ENCODE results near the gene GPSM1. TPM values are rescaled to one million over a fixed set of nuclear protein-coding genes. Genes with fewer than 3 reads are reported as not detected.

GPSM1 gene
- total RNA-seq, 1 donor from 2014 or later, result 59.4 TPM

DNA sequence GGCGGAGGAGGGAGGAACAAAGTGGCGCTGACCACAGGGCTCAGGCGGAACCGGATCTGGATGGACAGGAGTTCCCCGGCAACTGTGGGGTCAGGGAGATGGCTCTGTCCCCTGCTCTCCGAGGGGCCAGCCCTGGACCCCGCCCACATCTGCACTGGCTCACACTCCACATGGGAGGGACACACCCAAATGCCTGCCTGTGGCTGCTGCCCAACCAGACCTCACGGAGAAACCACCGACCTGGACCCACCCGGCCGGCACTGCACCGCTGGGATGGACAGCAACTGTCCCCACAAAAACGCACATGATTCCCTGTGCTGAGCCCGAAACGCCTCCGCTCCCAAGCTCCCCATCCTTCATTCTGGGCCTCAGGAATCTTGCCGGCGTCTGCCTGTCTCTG, 28.2 kb upstream of the GPSM1 start:
- TF ChIP-seq, protein P1, sequence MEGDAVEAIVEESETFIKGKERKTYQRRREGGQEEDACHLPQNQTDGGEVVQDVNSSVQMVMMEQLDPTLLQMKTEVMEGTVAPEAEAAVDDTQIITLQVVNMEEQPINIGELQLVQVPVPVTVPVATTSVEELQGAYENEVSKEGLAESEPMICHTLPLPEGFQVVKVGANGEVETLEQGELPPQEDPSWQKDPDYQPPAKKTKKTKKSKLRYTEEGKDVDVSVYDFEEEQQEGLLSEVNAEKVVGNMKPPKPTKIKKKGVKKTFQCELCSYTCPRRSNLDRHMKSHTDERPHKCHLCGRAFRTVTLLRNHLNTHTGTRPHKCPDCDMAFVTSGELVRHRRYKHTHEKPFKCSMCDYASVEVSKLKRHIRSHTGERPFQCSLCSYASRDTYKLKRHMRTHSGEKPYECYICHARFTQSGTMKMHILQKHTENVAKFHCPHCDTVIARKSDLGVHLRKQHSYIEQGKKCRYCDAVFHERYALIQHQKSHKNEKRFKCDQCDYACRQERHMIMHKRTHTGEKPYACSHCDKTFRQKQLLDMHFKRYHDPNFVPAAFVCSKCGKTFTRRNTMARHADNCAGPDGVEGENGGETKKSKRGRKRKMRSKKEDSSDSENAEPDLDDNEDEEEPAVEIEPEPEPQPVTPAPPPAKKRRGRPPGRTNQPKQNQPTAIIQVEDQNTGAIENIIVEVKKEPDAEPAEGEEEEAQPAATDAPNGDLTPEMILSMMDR (IDR thresholded peaks at IDR 0.05; ENCODE audit: insufficient read depth, low read depth, low read length), result no peak
- no peak for TF ChIP-seq EZH2 (IDR thresholded peaks at IDR 0.05; ENCODE audit: insufficient read depth, low read length)
- no peaks in the 10 kb centered on the region for H3K9me3 ChIP-seq (ENCODE audit: insufficient read depth, low read depth, low read length)
- no peak overlapping the region for H3K9ac ChIP-seq (ENCODE audit: low read length)
- Mint-ChIP-seq H3K9me3 (ENCODE audit: unreplicated experiment) (no peaks in the 10 kb centered on the region), H3K36me3 (ENCODE audit: low read depth, unreplicated experiment) (no peaks in the 10 kb centered on the region), H3K4me3 (ENCODE audit: unreplicated experiment) (no peak overlapping the region), H3K4me1 (ENCODE audit: low read depth, unreplicated experiment) (no peaks in the 10 kb centered on the region), H3K27me3 (ENCODE audit: low read depth, unreplicated experiment) (peaks cover 27% of the 10 kb centered on the region), H3K27ac (ENCODE audit: unreplicated experiment) (no peak overlapping the region)
- H4K20me1 ChIP-seq (ENCODE audit: insufficient read depth, low read length), result no peaks in the 10 kb centered on the region
- no peaks in the 10 kb centered on the region for H3K79me2 ChIP-seq (ENCODE audit: insufficient read depth, low read length)
- DNase-seq (ENCODE audit: low read depth) (no peak), FAIRE-seq (no peak)
- no peak overlapping the region for H2AFZ ChIP-seq (ENCODE audit: low read depth, low read length)
- H3K27ac ChIP-seq (ENCODE audit: low read depth, low read length), result no peak overlapping the region
- H3K27me3 ChIP-seq (ENCODE audit: insufficient read depth, low read length), result peaks cover 13% of the 10 kb centered on the region
- no peaks in the 10 kb centered on the region for H3K36me3 ChIP-seq (ENCODE audit: insufficient read depth, low read length)
- H3K4me2 ChIP-seq (ENCODE audit: low read length), result no peak overlapping the region
- H3K4me1 ChIP-seq (ENCODE audit: insufficient read depth, low read length), result no peaks in the 10 kb centered on the region
- H3K4me3 ChIP-seq (ENCODE audit: insufficient read depth, low read depth, low read length), result no peak overlapping the region

DNA sequence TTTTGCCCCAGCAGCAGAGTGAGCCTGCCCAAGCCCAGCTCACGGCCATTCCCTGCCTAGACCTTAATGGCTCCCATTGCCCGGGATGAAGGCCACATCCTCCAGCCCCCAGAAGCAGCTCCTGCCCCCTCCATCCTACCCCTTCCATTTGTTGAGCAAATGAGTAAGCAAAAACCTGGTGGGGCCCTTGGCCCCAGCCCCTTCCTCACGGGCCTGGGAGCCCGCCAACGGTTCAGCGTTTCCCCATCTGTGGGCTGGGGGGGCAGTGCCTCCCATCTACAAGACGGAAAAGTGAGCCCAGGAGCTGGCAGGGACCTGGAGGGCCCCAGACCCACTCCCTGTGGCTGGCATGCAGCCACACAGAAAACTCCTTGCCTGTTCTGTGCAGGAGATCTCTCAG, 27.8 kb upstream of the GPSM1 start:
- Mint-ChIP-seq H3K27me3 (ENCODE audit: low read depth, unreplicated experiment) (peaks cover 27% of the 10 kb centered on the region), H3K4me1 (ENCODE audit: low read depth, unreplicated experiment) (no peaks in the 10 kb centered on the region), H3K4me3 (ENCODE audit: unreplicated experiment) (no peak overlapping the region), H3K9me3 (ENCODE audit: unreplicated experiment) (no peaks in the 10 kb centered on the region), H3K36me3 (ENCODE audit: low read depth, unreplicated experiment) (no peaks in the 10 kb centered on the region), H3K27ac (ENCODE audit: unreplicated experiment) (no peak overlapping the region)
- Histone ChIP-seq H2AFZ (ENCODE audit: low read depth, low read length) (no peak overlapping the region), H3K4me1 (ENCODE audit: insufficient read depth, low read length) (no peaks in the 10 kb centered on the region), H3K36me3 (ENCODE audit: insufficient read depth, low read length) (no peaks in the 10 kb centered on the region), H3K79me2 (ENCODE audit: insufficient read depth, low read length) (no peaks in the 10 kb centered on the region), H3K9me3 (ENCODE audit: insufficient read depth, low read depth, low read length) (no peaks in the 10 kb centered on the region), H3K27ac (ENCODE audit: low read depth, low read length) (no peak overlapping the region), H3K9ac (ENCODE audit: low read length) (no peak overlapping the region), H3K4me2 (ENCODE audit: low read length) (no peak overlapping the region), H3K4me3 (ENCODE audit: insufficient read depth, low read depth, low read length) (no peak overlapping the region), H3K27me3 (ENCODE audit: insufficient read depth, low read length) (peaks cover 13% of the 10 kb centered on the region), H4K20me1 (ENCODE audit: insufficient read depth, low read length) (no peaks in the 10 kb centered on the region)
- DNase-seq (ENCODE audit: low read depth), result no peak
- no peak for FAIRE-seq
- no peak for TF ChIP-seq EZH2 (IDR thresholded peaks at IDR 0.05; ENCODE audit: insufficient read depth, low read length)
- TF ChIP-seq, protein P1 (IDR thresholded peaks at IDR 0.05; ENCODE audit: insufficient read depth, low read depth, low read length), result no peak

DNA sequence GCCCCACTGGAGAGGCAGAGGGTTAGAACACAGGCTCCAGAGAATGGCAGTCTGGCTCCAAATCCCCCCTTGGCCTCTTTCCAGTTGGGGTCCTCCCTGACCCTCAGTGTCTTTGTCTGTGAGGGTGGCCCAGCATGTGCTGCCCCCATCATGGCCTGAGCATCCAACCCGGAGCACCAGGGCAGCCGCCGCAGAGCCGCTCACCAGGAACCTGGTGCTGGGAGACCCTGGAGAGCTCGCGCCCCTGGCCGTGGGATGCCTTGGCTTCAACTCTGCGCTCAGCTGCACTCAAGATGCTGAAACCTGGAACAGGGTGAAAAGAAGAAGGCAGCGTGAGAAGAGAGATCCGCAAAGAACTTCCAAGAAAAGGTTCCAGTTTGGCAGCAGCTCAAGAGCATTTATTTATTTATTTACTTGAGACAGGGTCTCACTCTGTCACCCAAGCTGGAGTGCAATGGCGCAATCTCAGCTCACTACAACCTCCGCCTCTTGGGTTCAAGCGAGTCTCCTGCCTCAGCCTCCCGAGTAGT, 27.3 kb upstream of the GPSM1 start:
- no peak overlapping the region for H3K4me3 ChIP-seq (ENCODE audit: insufficient read depth, low read depth, low read length)
- Mint-ChIP-seq H3K36me3 (ENCODE audit: low read depth, unreplicated experiment) (no peaks in the 10 kb centered on the region), H3K9me3 (ENCODE audit: unreplicated experiment) (no peaks in the 10 kb centered on the region), H3K27ac (ENCODE audit: unreplicated experiment) (no peak overlapping the region), H3K4me3 (ENCODE audit: unreplicated experiment) (no peak overlapping the region), H3K4me1 (ENCODE audit: low read depth, unreplicated experiment) (no peaks in the 10 kb centered on the region), H3K27me3 (ENCODE audit: low read depth, unreplicated experiment) (peaks cover 27% of the 10 kb centered on the region)
- H3K4me2 ChIP-seq (ENCODE audit: low read length), result no peak overlapping the region
- no peak for DNase-seq (ENCODE audit: low read depth)
- H3K27me3 ChIP-seq (ENCODE audit: insufficient read depth, low read length), result peaks cover 13% of the 10 kb centered on the region
- no peaks in the 10 kb centered on the region for H3K9me3 ChIP-seq (ENCODE audit: insufficient read depth, low read depth, low read length)
- H3K9ac ChIP-seq (ENCODE audit: low read length), result no peak overlapping the region
- no peak for TF ChIP-seq EZH2 (IDR thresholded peaks at IDR 0.05; ENCODE audit: insufficient read depth, low read length)
- TF ChIP-seq, protein P1 (IDR thresholded peaks at IDR 0.05; ENCODE audit: insufficient read depth, low read depth, low read length), result no peak
- H3K36me3 ChIP-seq (ENCODE audit: insufficient read depth, low read length), result no peaks in the 10 kb centered on the region
- H3K4me1 ChIP-seq (ENCODE audit: insufficient read depth, low read length), result no peaks in the 10 kb centered on the region
- no peak overlapping the region for H2AFZ ChIP-seq (ENCODE audit: low read depth, low read length)
- H3K27ac ChIP-seq (ENCODE audit: low read depth, low read length), result no peak overlapping the region
- no peaks in the 10 kb centered on the region for H4K20me1 ChIP-seq (ENCODE audit: insufficient read depth, low read length)
- no peaks in the 10 kb centered on the region for H3K79me2 ChIP-seq (ENCODE audit: insufficient read depth, low read length)
- FAIRE-seq, result no peak
